Endodermal cell (in vitro differentiated cells): Measurements from ENCODE around the gene IPPK. TPM values are rescaled to one million over a fixed set of nuclear protein-coding genes. Genes with fewer than 3 reads are reported as not detected.
A peak's percentile ranks its signal among the peaks of the same experiment; 100 is the strongest.

Experiments
- DNase-seq: peaks from one replicate; pipeline ENCODE4 v3.0.0-alpha.2; 2017
- H3K27ac ChIP-seq: 2 replicates; pipeline ENCODE4 v1.5.1; 2013; ENCODE audit warnings: mild to moderate bottlenecking, low read depth, low read length, moderate library complexity
- H3K27me3 ChIP-seq: 2 replicates; pipeline ENCODE4 v1.6.1; 2013; ENCODE audit warnings: mild to moderate bottlenecking, low read length, moderate library complexity; ENCODE audit not compliant: insufficient read depth, control insufficient read depth, poor library complexity, severe bottlenecking
- H3K36me3 ChIP-seq: 2 replicates; pipeline ENCODE4 v1.7.0; 2013; ENCODE audit warnings: mild to moderate bottlenecking, low read length, moderate library complexity; ENCODE audit not compliant: control insufficient read depth, insufficient read depth
- H3K4me1 ChIP-seq: one replicate; pipeline ENCODE4 v1.7.0; 2013; ENCODE audit warnings: low read length; ENCODE audit not compliant: control insufficient read depth, insufficient read depth
- H3K4me3 ChIP-seq: 2 replicates; pipeline ENCODE4 v1.5.1; 2013; ENCODE audit warnings: mild to moderate bottlenecking, low read length, moderate library complexity
- H3K9ac ChIP-seq: 2 replicates; pipeline ENCODE4 v1.6.1; 2013; ENCODE audit warnings: mild to moderate bottlenecking, low read length, moderate library complexity; ENCODE audit not compliant: poor library complexity, severe bottlenecking; ENCODE audit errors: extremely low read depth
- H3K9me3 ChIP-seq: 2 replicates; pipeline ENCODE4 v1.6.1; 2013; ENCODE audit warnings: mild to moderate bottlenecking, low read length, moderate library complexity; ENCODE audit not compliant: control insufficient read depth
- H3K27ac Mint-ChIP-seq: 2 replicates; pipeline ENCODE4 v1.8.0; 2020; ENCODE audit warnings: mixed read lengths
- H3K27me3 Mint-ChIP-seq: 2 replicates; pipeline ENCODE4 v1.8.0; 2021; ENCODE audit warnings: mild to moderate bottlenecking, mixed read lengths; ENCODE audit not compliant: insufficient read depth
- H3K36me3 Mint-ChIP-seq: 2 replicates; pipeline ENCODE4 v1.8.0; 2020; ENCODE audit warnings: low read depth, mixed read lengths
- H3K4me1 Mint-ChIP-seq: 2 replicates; pipeline ENCODE4 v1.8.0; 2020; ENCODE audit warnings: mixed read lengths
- H3K4me3 Mint-ChIP-seq: 2 replicates; pipeline ENCODE4 v1.8.0; 2020; ENCODE audit warnings: mild to moderate bottlenecking, moderate library complexity, mixed read lengths
- H3K9me3 Mint-ChIP-seq: 2 replicates; pipeline ENCODE4 v1.8.0; 2020; ENCODE audit warnings: mild to moderate bottlenecking, mixed read lengths
- WGBS, 2 experiments: methylation state at CpG; one replicate each; pipeline versions ENCODE4 v1.1.5 to v1.1.7; 2013; ENCODE audit warnings: missing lambda C conversion rate in 2 of 2, mixed read lengths in 1 of 2; ENCODE audit not compliant: insufficient coverage in 1 of 2, insufficient read length in 1 of 2; 5-methylcytosine and 5-hydroxymethylcytosine counted together
- total RNA-seq, 2 donors: library from RNA; stranded (reverse); fragmentation: NEBNext Ultra II Directional in 1 of 2; extraction: Animal tissue kit (Norgen Biotek cat#: 25700) in 1 of 2; gene quantifications; 2 replicates in 1 of 2; 3 replicates in 1 of 2; pipeline ENCODE4 v1.2.1, GENCODE V29; 2021
- TF ChIP-seq, protein P1 (sequence below): fragments of 200-600 bp; sonication (generic); conservative IDR thresholded peaks from 2 replicates; pipeline ENCODE4 v1.5.0; 2021; ENCODE audit warnings: antibody characterized with exemption, mild to moderate bottlenecking

Gene IPPK
- total RNA-seq, 2 donors from 2014 or later: 9.3 TPM

DNA sequence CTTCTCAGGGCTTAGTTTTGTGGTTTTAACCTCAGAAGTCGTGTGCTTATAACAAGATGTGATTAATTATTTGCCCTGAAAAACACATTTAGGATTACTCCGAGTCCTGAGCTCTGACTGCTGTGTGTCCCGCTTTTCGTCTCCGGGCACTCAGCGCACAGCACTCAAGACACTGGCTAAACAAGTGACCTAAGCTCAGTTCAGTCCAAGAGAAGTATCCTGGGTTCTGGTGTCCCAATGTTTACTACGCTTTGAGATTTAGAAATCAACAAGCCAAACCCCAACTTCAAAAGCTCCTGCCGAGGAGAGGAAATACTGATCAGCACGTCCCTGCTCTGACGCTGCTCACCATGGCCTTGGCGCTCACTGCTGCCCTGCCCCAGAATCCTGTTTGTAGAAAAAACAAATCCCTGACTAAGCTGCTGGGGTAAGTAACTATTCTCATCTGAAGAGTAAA lies 53.2 kb downstream of the IPPK start:
- Histone ChIP-seq H3K9me3 (no peaks in the 10 kb centered on the region), H3K27me3 (no peaks in the 10 kb centered on the region), H3K27ac (no peak overlapping the region), H3K9ac (no peak overlapping the region), H3K4me1 (no peaks in the 10 kb centered on the region), H3K36me3 (peaks cover 48% of the 10 kb centered on the region), H3K4me3 (no peak overlapping the region)
- no peaks in the 10 kb centered on the region for H3K9me3 Mint-ChIP-seq
- TF ChIP-seq, protein P1, sequence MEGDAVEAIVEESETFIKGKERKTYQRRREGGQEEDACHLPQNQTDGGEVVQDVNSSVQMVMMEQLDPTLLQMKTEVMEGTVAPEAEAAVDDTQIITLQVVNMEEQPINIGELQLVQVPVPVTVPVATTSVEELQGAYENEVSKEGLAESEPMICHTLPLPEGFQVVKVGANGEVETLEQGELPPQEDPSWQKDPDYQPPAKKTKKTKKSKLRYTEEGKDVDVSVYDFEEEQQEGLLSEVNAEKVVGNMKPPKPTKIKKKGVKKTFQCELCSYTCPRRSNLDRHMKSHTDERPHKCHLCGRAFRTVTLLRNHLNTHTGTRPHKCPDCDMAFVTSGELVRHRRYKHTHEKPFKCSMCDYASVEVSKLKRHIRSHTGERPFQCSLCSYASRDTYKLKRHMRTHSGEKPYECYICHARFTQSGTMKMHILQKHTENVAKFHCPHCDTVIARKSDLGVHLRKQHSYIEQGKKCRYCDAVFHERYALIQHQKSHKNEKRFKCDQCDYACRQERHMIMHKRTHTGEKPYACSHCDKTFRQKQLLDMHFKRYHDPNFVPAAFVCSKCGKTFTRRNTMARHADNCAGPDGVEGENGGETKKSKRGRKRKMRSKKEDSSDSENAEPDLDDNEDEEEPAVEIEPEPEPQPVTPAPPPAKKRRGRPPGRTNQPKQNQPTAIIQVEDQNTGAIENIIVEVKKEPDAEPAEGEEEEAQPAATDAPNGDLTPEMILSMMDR: no peak
- whole genome bisulfite sequencing, 2 experiments: 93 to 94% methylated on average over 9 to 11 of the region's 11 CpGs
- DNase-seq: no peak
- H3K36me3 Mint-ChIP-seq: peaks cover 54% of the 10 kb centered on the region
- H3K4me1 Mint-ChIP-seq: peaks cover 9% of the 10 kb centered on the region
- peak overlapping the region; percentile 80 for H3K27ac Mint-ChIP-seq
- no peaks in the 10 kb centered on the region for H3K27me3 Mint-ChIP-seq
- H3K4me3 Mint-ChIP-seq: no peak overlapping the region

GRCh38 chr9:92616199-92616641 lies 53.7 kb downstream of the IPPK start:
- peaks cover 54% of the 10 kb centered on the region for H3K36me3 Mint-ChIP-seq
- H3K4me1 Mint-ChIP-seq: peaks cover 9% of the 10 kb centered on the region
- no peaks in the 10 kb centered on the region for H3K27me3 Mint-ChIP-seq
- 94 to 97% methylated on average over 9 to 11 of the region's 11 CpGs for WGBS, 2 experiments
- no peaks in the 10 kb centered on the region for H3K9me3 Mint-ChIP-seq
- Histone ChIP-seq H3K9ac (no peak overlapping the region), H3K27me3 (no peaks in the 10 kb centered on the region), H3K4me1 (no peaks in the 10 kb centered on the region), H3K27ac (no peak overlapping the region), H3K36me3 (peaks cover 48% of the 10 kb centered on the region), H3K4me3 (no peak overlapping the region), H3K9me3 (no peaks in the 10 kb centered on the region)
- H3K4me3 Mint-ChIP-seq: no peak overlapping the region
- no peak for DNase-seq
- TF ChIP-seq, protein P1: no peak
- peak overlapping the region; percentile 80 for H3K27ac Mint-ChIP-seq

DNA sequence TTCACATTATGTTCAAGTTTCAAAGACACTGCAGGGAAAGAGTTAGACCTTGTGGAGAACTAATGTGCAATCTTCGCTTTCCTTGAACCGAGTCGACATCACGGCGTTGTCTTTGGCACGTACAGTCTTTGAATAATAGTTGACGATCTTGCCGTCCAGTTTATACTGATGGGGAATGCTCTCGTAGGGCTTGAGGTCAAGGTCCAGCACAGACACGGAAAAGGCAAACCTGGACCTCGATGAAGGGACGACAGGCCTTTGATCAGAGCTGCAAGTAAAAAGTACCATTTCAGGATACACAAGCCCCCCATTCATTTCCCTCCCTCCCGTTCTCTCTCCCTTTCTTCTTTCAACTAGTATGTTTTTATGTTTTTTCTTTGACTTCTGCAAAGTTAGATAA lies 54.1 kb downstream of the IPPK start:
- TF ChIP-seq, protein P1: no peak
- Histone ChIP-seq H3K4me3 (no peak overlapping the region), H3K4me1 (no peaks in the 10 kb centered on the region), H3K9ac (no peak overlapping the region), H3K9me3 (no peaks in the 10 kb centered on the region), H3K36me3 (peaks cover 48% of the 10 kb centered on the region), H3K27me3 (no peaks in the 10 kb centered on the region), H3K27ac (no peak overlapping the region)
- DNase-seq: no peak
- H3K4me3 Mint-ChIP-seq: no peak overlapping the region
- peak overlapping the region; percentile 65 for H3K27ac Mint-ChIP-seq
- 95% methylated on average over 10 to 13 of the region's 13 CpGs for WGBS, 2 experiments
- H3K36me3 Mint-ChIP-seq: peaks cover 54% of the 10 kb centered on the region
- H3K4me1 Mint-ChIP-seq: peaks cover 9% of the 10 kb centered on the region
- H3K27me3 Mint-ChIP-seq: no peaks in the 10 kb centered on the region
- no peaks in the 10 kb centered on the region for H3K9me3 Mint-ChIP-seq
